Neuronal stem cell (in vitro differentiated cells): ENCODE results near the gene TCF7L1.
A peak's percentile ranks its signal among the peaks of the same experiment; 100 is the strongest.
"Not testable (repeated sequence)": the region's sequence is repeated elsewhere in the genome, so short reads cannot be mapped to it uniquely, and the experiment has no call there.

Source experiments
- DNase-seq: peaks from one replicate; pipeline ENCODE4 v3.0.0-alpha.2; 2013; ENCODE audit warnings: low spot score
- H2AFZ ChIP-seq: one replicate; pipeline ENCODE4 v1.6.1; 2013; ENCODE audit warnings: mild to moderate bottlenecking, low read length, inconsistent platforms
- H2AK5ac ChIP-seq: 2 replicates; pipeline ENCODE4 v1.6.1; 2013; ENCODE audit warnings: low read depth, mild to moderate bottlenecking, inconsistent platforms, low read length, moderate library complexity, mixed read lengths
- H2BK120ac ChIP-seq: 2 replicates; pipeline ENCODE4 v1.6.1; 2013; ENCODE audit warnings: low read depth, mild to moderate bottlenecking, inconsistent platforms, low read length, moderate library complexity, mixed read lengths
- H2BK12ac ChIP-seq: one replicate; pipeline ENCODE4 v1.6.1; 2013; ENCODE audit warnings: low read length, inconsistent platforms
- H2BK15ac ChIP-seq: 2 replicates; pipeline ENCODE4 v1.6.1; 2013; ENCODE audit warnings: mild to moderate bottlenecking, low read length, inconsistent platforms, mixed read lengths
- H2BK5ac ChIP-seq: one replicate; pipeline ENCODE4 v1.6.1; 2013; ENCODE audit warnings: inconsistent platforms, mild to moderate bottlenecking, low read length, moderate library complexity
- H3K14ac ChIP-seq: one replicate; pipeline ENCODE4 v1.6.1; 2013; ENCODE audit warnings: low read length, inconsistent platforms
- H3K18ac ChIP-seq: 2 replicates; pipeline ENCODE4 v1.6.1; 2013; ENCODE audit warnings: low read length, inconsistent platforms
- H3K23ac ChIP-seq: 2 replicates; pipeline ENCODE4 v1.6.1; 2013; ENCODE audit warnings: low read depth, mild to moderate bottlenecking, mixed read lengths, low read length, inconsistent platforms; ENCODE audit not compliant: poor library complexity
- H3K27ac ChIP-seq: replicated peaks from 3 replicates; pipeline ENCODE4 v1.5.1; 2013; ENCODE audit warnings: low read length, inconsistent platforms
- H3K27me3 ChIP-seq, 3 experiments: 2 replicates each; pipeline ENCODE4 v1.6.1; 2013; ENCODE audit warnings: low read length in 3 of 3, mild to moderate bottlenecking in 2 of 3, inconsistent platforms in 1 of 3, low read depth in 1 of 3, mixed read lengths in 1 of 3, moderate library complexity in 1 of 3; ENCODE audit not compliant: control insufficient read depth in 3 of 3, insufficient read depth in 3 of 3
- H3K36me3 ChIP-seq, 2 donors: replicated peaks in 1 of 2; 2 replicates each; pipeline ENCODE4 v1.6.1; 2013; ENCODE audit warnings: low read length in 2 of 2; ENCODE audit not compliant: control insufficient read depth in 2 of 2, insufficient read depth in 2 of 2
- H3K4ac ChIP-seq: 2 replicates; pipeline ENCODE4 v1.6.1; 2013; ENCODE audit warnings: inconsistent platforms, mild to moderate bottlenecking, low read length, moderate library complexity
- H3K4me1 ChIP-seq, 2 donors: 1 replicate in 1 of 2; 2 replicates in 1 of 2; pipeline ENCODE4 v1.6.1; 2013; ENCODE audit warnings: low read length in 2 of 2, low read depth in 1 of 2; ENCODE audit not compliant: control insufficient read depth in 2 of 2, insufficient read depth in 1 of 2
- H3K4me2 ChIP-seq: one replicate; pipeline ENCODE4 v1.6.1; 2013; ENCODE audit warnings: mild to moderate bottlenecking, low read length, inconsistent platforms; ENCODE audit not compliant: insufficient read depth, poor library complexity, severe bottlenecking
- H3K4me3 ChIP-seq, 2 donors: 2 replicates each; pipeline ENCODE4 v1.5.1; 2013; ENCODE audit warnings: low read length in 2 of 2, mild to moderate bottlenecking in 2 of 2, inconsistent platforms in 1 of 2, moderate library complexity in 1 of 2
- H3K79me1 ChIP-seq: one replicate; pipeline ENCODE4 v1.6.1; 2013; ENCODE audit warnings: low read depth, mild to moderate bottlenecking, inconsistent platforms, low read length, moderate library complexity
- H3K9ac ChIP-seq: one replicate; pipeline ENCODE4 v1.6.1; 2013; ENCODE audit warnings: mild to moderate bottlenecking, low read depth, low read length, inconsistent platforms; ENCODE audit not compliant: poor library complexity
- H3K9me3 ChIP-seq, 2 donors: replicated peaks in 1 of 2; 2 replicates each; pipeline versions ENCODE3 to v1.6.1; 2013; ENCODE audit warnings: low read length in 2 of 2, mild to moderate bottlenecking in 2 of 2, inconsistent platforms in 1 of 2, low read depth in 1 of 2, mixed read lengths in 1 of 2, moderate library complexity in 1 of 2; ENCODE audit not compliant: control insufficient read depth in 2 of 2, insufficient read depth in 1 of 2
- H4K8ac ChIP-seq: one replicate; pipeline ENCODE4 v1.6.1; 2013; ENCODE audit warnings: low read depth, mild to moderate bottlenecking, inconsistent platforms, low read length, moderate library complexity
- H4K91ac ChIP-seq: one replicate; pipeline ENCODE4 v1.6.1; 2013; ENCODE audit warnings: low read length, low read depth, mild to moderate bottlenecking, inconsistent platforms; ENCODE audit not compliant: poor library complexity
- WGBS, 2 donors: extraction: QIAGEN DNeasy Blood & Tissue Kit; methylation state at CpG; one replicate each; pipeline ENCODE4 v1.1.7; 2013; ENCODE audit warnings: missing lambda C conversion rate in 2 of 2, mixed read lengths in 1 of 2; ENCODE audit not compliant: insufficient read length in 2 of 2, insufficient replicate concordance in 1 of 2; ENCODE audit errors: extremely low coverage in 2 of 2; 5-methylcytosine and 5-hydroxymethylcytosine counted together

TCF7L1 gene

DNA sequence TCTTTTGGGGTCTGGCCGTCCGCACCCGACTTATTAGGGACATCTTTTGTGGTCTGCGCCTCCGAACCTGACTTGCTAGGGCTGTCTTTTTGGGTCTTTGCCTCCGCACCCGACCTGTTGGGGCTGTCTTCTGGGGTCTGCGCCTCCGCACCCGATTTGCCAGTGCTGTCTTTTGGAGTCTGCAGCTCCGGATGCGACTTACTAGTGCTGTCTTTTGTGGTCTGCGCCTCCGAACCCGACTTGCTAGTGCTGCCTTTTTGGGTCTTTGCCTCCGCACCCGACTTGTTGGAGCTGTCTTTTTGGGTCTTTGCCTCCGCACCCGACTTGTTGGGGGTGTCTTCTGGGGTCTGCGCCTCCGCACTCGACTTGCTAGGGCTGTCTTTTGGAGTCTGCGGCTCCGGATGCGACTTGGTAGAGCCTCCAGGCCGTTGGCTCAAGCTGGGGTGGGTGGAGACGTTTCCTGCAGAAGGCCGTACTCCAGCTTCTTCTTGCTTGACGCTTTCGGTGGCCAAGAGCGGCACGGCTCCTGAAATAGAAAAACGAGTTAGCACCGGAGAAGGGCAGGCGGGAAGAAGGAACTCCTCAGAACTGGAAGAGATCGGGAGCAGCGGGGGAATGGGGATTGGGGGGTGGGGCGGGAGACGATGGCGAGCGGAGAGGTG is 194.1 kb downstream of the TCF7L1 start:
- Histone ChIP-seq H3K18ac (peak overlapping the region; percentile 44), H3K27ac (no peak overlapping the region), H3K27me3 (no peaks in the 10 kb centered on the region), H3K4ac (no peak overlapping the region), H3K14ac (peak overlapping the region; percentile 92), H3K4me2 (peak overlapping the region; percentile 95), H2BK15ac (no peak overlapping the region), H3K23ac (peak overlapping the region; percentile 96), H2BK12ac (no peak overlapping the region), H4K91ac (no peak overlapping the region), H3K4me3 (peak overlapping the region; percentile 74 to 93), H3K4me1 (peaks cover 12 to 20% of the 10 kb centered on the region in 2 donors), H3K9ac (peak overlapping the region; percentile 86), H3K79me1 (peaks cover 9% of the 10 kb centered on the region), H2BK120ac (no peak overlapping the region), H2BK5ac (peak overlapping the region; percentile 96), H2AFZ (peak overlapping the region; percentile 91), H3K9me3 (no peaks in the 10 kb centered on the region), H3K36me3 (peaks cover 14 to 49% of the 10 kb centered on the region in 2 donors), H2AK5ac (peak overlapping the region; percentile 40), H4K8ac (no peak overlapping the region)
- no CpG with 5 or more reads among the region's 41 CpGs for WGBS, 2 donors
- peak; percentile 33 for DNase-seq

GRCh38 chr2:85327822-85328617 is 194.8 kb downstream of the TCF7L1 start, which contains the start of gene TGOLN2:
Gene TGOLN2, minus strand, starts transcription at chr2:85327989. Its CDS starts 27 bp downstream, at chr2:85327962.
- Histone ChIP-seq H3K9me3 (no peaks in the 10 kb centered on the region), H2BK12ac (no peak within 1 kb of the TSS), H3K4me3 (peak within 1 kb of the TSS; percentile 74 to 93), H3K4ac (no peak within 1 kb of the TSS), H3K14ac (peak within 1 kb of the TSS; percentile 92), H2BK5ac (peak within 1 kb of the TSS; percentile 96), H2BK120ac (no peak within 1 kb of the TSS), H3K4me2 (peak within 1 kb of the TSS; percentile 95), H3K4me1 (peaks cover 12 to 20% of the 10 kb centered on the region in 2 donors), H2BK15ac (no peak within 1 kb of the TSS), H4K8ac (peak within 1 kb of the TSS; percentile 17), H3K79me1 (peaks cover 9% of the 10 kb centered on the region), H3K36me3 (peaks cover 11 to 42% of the 10 kb centered on the region in 2 donors), H3K9ac (peak within 1 kb of the TSS; percentile 92), H3K27ac (peak within 1 kb of the TSS; percentile 93), H2AK5ac (peak within 1 kb of the TSS; percentile 40), H3K27me3 (no peaks in the 10 kb centered on the region), H3K23ac (peak within 1 kb of the TSS; percentile 96), H2AFZ (peak within 1 kb of the TSS; percentile 91), H3K18ac (peak within 1 kb of the TSS; percentile 98), H4K91ac (peak within 1 kb of the TSS; percentile 67)
- DNase-seq, result peak; percentile 85
- whole genome bisulfite sequencing, 2 donors, result no CpG with 5 or more reads among the region's 57 CpGs

- H3K36me3 ChIP-seq, result peaks cover 8 to 30% of the 10 kb centered on the region in 2 donors
- no peak overlapping the region for H2AK5ac ChIP-seq
- no peak overlapping the region for H3K23ac ChIP-seq
- H3K4me1 ChIP-seq, result peaks cover 12 to 20% of the 10 kb centered on the region in 2 donors
- H3K79me1 ChIP-seq, result peaks cover 9% of the 10 kb centered on the region
- no peak overlapping the region for H3K4ac ChIP-seq
- no peaks in the 10 kb centered on the region for H3K27me3 ChIP-seq
- no peak overlapping the region for H3K9ac ChIP-seq
- no peak overlapping the region for H2BK15ac ChIP-seq
- no peak overlapping the region for H3K4me3 ChIP-seq
- no peak for DNase-seq
- H3K9me3 ChIP-seq, result no peaks in the 10 kb centered on the region
- H4K91ac ChIP-seq, result no peak overlapping the region
- H3K18ac ChIP-seq, result no peak overlapping the region
- no peak overlapping the region for H2AFZ ChIP-seq
- H3K4me2 ChIP-seq, result no peak overlapping the region
- H3K27ac ChIP-seq, result no peak overlapping the region
- no peak overlapping the region for H2BK120ac ChIP-seq
- H2BK12ac ChIP-seq, result no peak overlapping the region
- no peak overlapping the region for H3K14ac ChIP-seq
- no peak overlapping the region for H2BK5ac ChIP-seq
- H4K8ac ChIP-seq, result no peak overlapping the region
These were observed 196.0 kb downstream of the TCF7L1 start for GRCh38 chr2:85329181-85329651.

- peaks cover 12 to 20% of the 10 kb centered on the region in 2 donors for H3K4me1 ChIP-seq
- H3K9me3 ChIP-seq, H3K18ac ChIP-seq, H3K9ac ChIP-seq, H2BK5ac ChIP-seq, DNase-seq, H2AFZ ChIP-seq, H3K23ac ChIP-seq, H3K27me3 ChIP-seq, H3K14ac ChIP-seq, H4K91ac ChIP-seq, H4K8ac ChIP-seq, H2BK12ac ChIP-seq, H2BK15ac ChIP-seq, H2AK5ac ChIP-seq, H2BK120ac ChIP-seq, H3K4me3 ChIP-seq, H3K79me1 ChIP-seq, H3K4ac ChIP-seq, H3K27ac ChIP-seq, H3K4me2 ChIP-seq: not testable (repeated sequence)
- peaks cover 4 to 25% of the 10 kb centered on the region in 2 donors for H3K36me3 ChIP-seq
- no CpG with 5 or more reads among the region's 3 CpGs for WGBS, 2 donors
These were observed 196.5 kb downstream of the TCF7L1 start for GRCh38 chr2:85329701-85330100.
